Calu3 (cell line): ENCODE results near the gene OR8A1. TPM values are rescaled to one million over a fixed set of nuclear protein-coding genes. Genes with fewer than 3 reads are reported as not detected.

ENCODE experiments used
- BruUV-seq: library from RNA; stranded (reverse); fragments of 400-500 nt; replicated peaks from 2 replicates; lab custom pipeline; 2021; lab: Mats Ljungman, UMichigan
- CTCF ChIA-PET: fragments of 300-600 bp; sonication (Branson Sonifier 250); formaldehyde crosslinking; loops from one replicate; lab custom pipeline; 2022; ENCODE audit warnings: antibody characterized with exemption; lab: Charles Lee
- DNase-seq: peaks from one replicate; pipeline ENCODE4 v3.0.0; 2022
- H3K27ac Mint-ChIP-seq: one replicate; pipeline ENCODE4 v1.8.0; 2022; ENCODE audit warnings: mixed read lengths; ENCODE audit not compliant: unreplicated experiment
- H3K27me3 Mint-ChIP-seq: one replicate; pipeline ENCODE4 v1.8.0; 2022; ENCODE audit warnings: mixed read lengths; ENCODE audit not compliant: unreplicated experiment
- H3K36me3 Mint-ChIP-seq: one replicate; pipeline ENCODE4 v1.8.0; 2022; ENCODE audit warnings: mild to moderate bottlenecking, moderate library complexity, mixed read lengths; ENCODE audit not compliant: insufficient read depth, unreplicated experiment
- H3K4me1 Mint-ChIP-seq: one replicate; pipeline ENCODE4 v1.8.0; 2022; ENCODE audit warnings: mild to moderate bottlenecking, low read depth, mixed read lengths; ENCODE audit not compliant: unreplicated experiment
- H3K4me3 Mint-ChIP-seq: one replicate; pipeline ENCODE4 v1.8.0; 2022; ENCODE audit warnings: mild to moderate bottlenecking, low read depth, moderate library complexity, mixed read lengths; ENCODE audit not compliant: unreplicated experiment
- H3K9me3 Mint-ChIP-seq: one replicate; pipeline ENCODE4 v1.8.0; 2022; ENCODE audit warnings: low read depth, mixed read lengths; ENCODE audit not compliant: unreplicated experiment
- CTCF ChIP-seq: fragments of 200-600 bp; IDR thresholded peaks from one replicate; pipeline ENCODE4 v1.8.0; 2022; ENCODE audit warnings: antibody characterized with exemption; ENCODE audit not compliant: unreplicated experiment
- intact Hi-C: fragments of 100-400 bp; cut with micrococcal nuclease; formaldehyde crosslinking; loops from one replicate; pipeline ENCODE4 v1.10.0; 2022; ENCODE audit not compliant: unreplicated experiment
- total RNA-seq: library from RNA; stranded (reverse); gene quantifications from 2 replicates; pipeline ENCODE4 v1.2.3, GENCODE V29; 2022

OR8A1 gene
- total RNA-seq, 1 experiment from 2014 or later, result not detected

GRCh38 chr11:124581817-124582216, 12.0 kb downstream of the OR8A1 start:
- H3K27me3 Mint-ChIP-seq, result peaks cover 31% of the 10 kb centered on the region
- H3K4me3 Mint-ChIP-seq, result no peak overlapping the region
- H3K27ac Mint-ChIP-seq, result no peak overlapping the region
- no peak for DNase-seq
- no peak for TF ChIP-seq CTCF
- no peaks in the 10 kb centered on the region for H3K9me3 Mint-ChIP-seq
- no TSS peak for BruUV-seq
- CTCF ChIA-PET, result no interaction called here
- H3K36me3 Mint-ChIP-seq, result no peaks in the 10 kb centered on the region
- intact Hi-C loops, result no loop called here
- no peaks in the 10 kb centered on the region for H3K4me1 Mint-ChIP-seq

GRCh38 chr11:124582565-124582964, 12.8 kb downstream of the OR8A1 start:
- Mint-ChIP-seq H3K9me3 (no peaks in the 10 kb centered on the region), H3K4me3 (no peak overlapping the region), H3K4me1 (no peaks in the 10 kb centered on the region), H3K27me3 (peaks cover 35% of the 10 kb centered on the region), H3K36me3 (no peaks in the 10 kb centered on the region), H3K27ac (no peak overlapping the region)
- no peak for TF ChIP-seq CTCF
- CTCF ChIA-PET, result no interaction called here
- intact Hi-C loops, result no loop called here
- BruUV-seq, result no TSS peak
- no peak for DNase-seq

- peaks cover 40% of the 10 kb centered on the region for H3K27me3 Mint-ChIP-seq
- no peak overlapping the region for H3K27ac Mint-ChIP-seq
- CTCF ChIA-PET, result no interaction called here
- no peak for TF ChIP-seq CTCF
- H3K9me3 Mint-ChIP-seq, result no peaks in the 10 kb centered on the region
- no peak for DNase-seq
- BruUV-seq, result no TSS peak
- no peak overlapping the region for H3K4me3 Mint-ChIP-seq
- H3K4me1 Mint-ChIP-seq, result no peaks in the 10 kb centered on the region
- no peaks in the 10 kb centered on the region for H3K36me3 Mint-ChIP-seq
- intact Hi-C loops, result no loop called here
Observed at GRCh38 chr11:124583781-124584180, 14.0 kb downstream of the OR8A1 start.

- Mint-ChIP-seq H3K36me3 (no peaks in the 10 kb centered on the region), H3K27ac (no peak overlapping the region), H3K9me3 (no peaks in the 10 kb centered on the region), H3K4me1 (no peaks in the 10 kb centered on the region), H3K27me3 (peaks cover 44% of the 10 kb centered on the region), H3K4me3 (no peak overlapping the region)
- no peak for TF ChIP-seq CTCF
- intact Hi-C loops, result loop anchor here (5.0 kb wide), 1 partner anchor 168 kb away; no protein-coding TSS in a partner anchor
- DNase-seq, result no peak
- CTCF ChIA-PET, result no interaction called here
- BruUV-seq, result no TSS peak
Observed at GRCh38 chr11:124584681-124585372, 15.0 kb downstream of the OR8A1 start.
